ENCODE data around the gene PDZRN3.

Gene PDZRN3

GRCh38 chr3:73622091-73622805 lies 2.5 kb downstream of the PDZRN3 start:
- H3K27ac ChIP-seq (ENCODE audit: low read depth, low read length): peak overlapping the region; percentile 95
- H3K27me3 ChIP-seq (ENCODE audit: control insufficient read depth in 1 of 2, insufficient read depth in 2 of 2, low read length in 2 of 2): no peaks in the 10 kb centered on the region
- peak overlapping the region; percentile 91 for H3K9ac ChIP-seq (ENCODE audit: low read length)
- H3K4me3 ChIP-seq (ENCODE audit: low read depth in 1 of 2, low read length in 2 of 2): peak overlapping the region; percentile 38 to 96
- H3K36me3 ChIP-seq (ENCODE audit: insufficient read depth, low read length): no peaks in the 10 kb centered on the region
- H3K9me3 ChIP-seq (ENCODE audit: low read length): no peaks in the 10 kb centered on the region
- peaks cover 41% of the 10 kb centered on the region for H3K4me1 ChIP-seq (ENCODE audit: insufficient read depth, low read length)

- peak overlapping the region; percentile 95 for H3K27ac ChIP-seq (ENCODE audit: low read depth, low read length)
- peak overlapping the region; percentile 18 to 96 for H3K4me3 ChIP-seq (ENCODE audit: low read depth in 1 of 2, low read length in 2 of 2)
- H3K36me3 ChIP-seq (ENCODE audit: insufficient read depth, low read length): no peaks in the 10 kb centered on the region
- no peaks in the 10 kb centered on the region for H3K27me3 ChIP-seq (ENCODE audit: control insufficient read depth in 1 of 2, insufficient read depth in 2 of 2, low read length in 2 of 2)
- peaks cover 43% of the 10 kb centered on the region for H3K4me1 ChIP-seq (ENCODE audit: insufficient read depth, low read length)
- H3K9me3 ChIP-seq (ENCODE audit: low read length): no peaks in the 10 kb centered on the region
- peak overlapping the region; percentile 91 for H3K9ac ChIP-seq (ENCODE audit: low read length)
Measured at GRCh38 chr3:73621388-73621787, 3.4 kb downstream of the PDZRN3 start.

- Histone ChIP-seq H3K9ac (ENCODE audit: low read length) (no peak overlapping the region), H3K4me3 (ENCODE audit: low read depth in 1 of 2, low read length in 2 of 2) (peak overlapping the region in 1 of 2 donors; percentile 51), H3K9me3 (ENCODE audit: low read length) (no peaks in the 10 kb centered on the region), H3K4me1 (ENCODE audit: insufficient read depth, low read length) (peaks cover 66% of the 10 kb centered on the region), H3K27ac (ENCODE audit: low read depth, low read length) (peak overlapping the region; percentile 28), H3K27me3 (ENCODE audit: control insufficient read depth in 1 of 2, insufficient read depth in 2 of 2, low read length in 2 of 2) (no peaks in the 10 kb centered on the region), H3K36me3 (ENCODE audit: insufficient read depth, low read length) (no peaks in the 10 kb centered on the region)
Measured at GRCh38 chr3:73618461-73618860, 6.3 kb downstream of the PDZRN3 start.

GRCh38 chr3:73616056-73616455 lies 8.7 kb downstream of the PDZRN3 start:
- Histone ChIP-seq H3K36me3 (ENCODE audit: insufficient read depth, low read length) (no peaks in the 10 kb centered on the region), H3K27ac (ENCODE audit: low read depth, low read length) (no peak overlapping the region), H3K9ac (ENCODE audit: low read length) (no peak overlapping the region), H3K4me1 (ENCODE audit: insufficient read depth, low read length) (peaks cover 89% of the 10 kb centered on the region), H3K27me3 (ENCODE audit: control insufficient read depth in 1 of 2, insufficient read depth in 2 of 2, low read length in 2 of 2) (no peaks in the 10 kb centered on the region), H3K4me3 (ENCODE audit: low read depth in 1 of 2, low read length in 2 of 2) (no peak overlapping the region), H3K9me3 (ENCODE audit: low read length) (no peaks in the 10 kb centered on the region)

GRCh38 chr3:73614419-73614818 lies 10.3 kb downstream of the PDZRN3 start:
- H3K27ac ChIP-seq (ENCODE audit: low read depth, low read length): peak overlapping the region; percentile 50

GRCh38 chr3:73611176-73611575 lies 13.6 kb downstream of the PDZRN3 start:
- Histone ChIP-seq H3K27me3 (ENCODE audit: control insufficient read depth in 1 of 2, insufficient read depth in 2 of 2, low read length in 2 of 2) (no peaks in the 10 kb centered on the region), H3K27ac (ENCODE audit: low read depth, low read length) (no peak overlapping the region), H3K9me3 (ENCODE audit: low read length) (no peaks in the 10 kb centered on the region), H3K36me3 (ENCODE audit: insufficient read depth, low read length) (peaks cover 17% of the 10 kb centered on the region), H3K4me1 (ENCODE audit: insufficient read depth, low read length) (peaks cover 91% of the 10 kb centered on the region), H3K4me3 (ENCODE audit: low read depth in 1 of 2, low read length in 2 of 2) (no peak overlapping the region), H3K9ac (ENCODE audit: low read length) (no peak overlapping the region)

More at GRCh38 chr3:73614419-73614818, 10.3 kb downstream of the PDZRN3 start:
- Histone ChIP-seq H3K4me3 (ENCODE audit: low read depth in 1 of 2, low read length in 2 of 2) (no peak overlapping the region), H3K9me3 (ENCODE audit: low read length) (no peaks in the 10 kb centered on the region), H3K36me3 (ENCODE audit: insufficient read depth, low read length) (no peaks in the 10 kb centered on the region), H3K27me3 (ENCODE audit: control insufficient read depth in 1 of 2, insufficient read depth in 2 of 2, low read length in 2 of 2) (no peaks in the 10 kb centered on the region), H3K4me1 (ENCODE audit: insufficient read depth, low read length) (peaks cover 87% of the 10 kb centered on the region), H3K9ac (ENCODE audit: low read length) (no peak overlapping the region)

GRCh38 chr3:73610493-73610892 lies 14.2 kb downstream of the PDZRN3 start:
- peaks cover 91% of the 10 kb centered on the region for H3K4me1 ChIP-seq (ENCODE audit: insufficient read depth, low read length)
- no peak overlapping the region for H3K27ac ChIP-seq (ENCODE audit: low read depth, low read length)

GRCh38 chr3:73609655-73610054 lies 15.1 kb downstream of the PDZRN3 start:
- Histone ChIP-seq H3K27me3 (ENCODE audit: control insufficient read depth in 1 of 2, insufficient read depth in 2 of 2, low read length in 2 of 2) (no peaks in the 10 kb centered on the region), H3K4me3 (ENCODE audit: low read depth in 1 of 2, low read length in 2 of 2) (no peak overlapping the region), H3K27ac (ENCODE audit: low read depth, low read length) (peak overlapping the region; percentile 36), H3K36me3 (ENCODE audit: insufficient read depth, low read length) (peaks cover 17% of the 10 kb centered on the region), H3K4me1 (ENCODE audit: insufficient read depth, low read length) (peaks cover 91% of the 10 kb centered on the region), H3K9ac (ENCODE audit: low read length) (no peak overlapping the region), H3K9me3 (ENCODE audit: low read length) (no peaks in the 10 kb centered on the region)

More at GRCh38 chr3:73610493-73610892, 14.2 kb downstream of the PDZRN3 start:
- Histone ChIP-seq H3K27me3 (ENCODE audit: control insufficient read depth in 1 of 2, insufficient read depth in 2 of 2, low read length in 2 of 2) (no peaks in the 10 kb centered on the region), H3K9ac (ENCODE audit: low read length) (no peak overlapping the region), H3K4me3 (ENCODE audit: low read depth in 1 of 2, low read length in 2 of 2) (no peak overlapping the region), H3K9me3 (ENCODE audit: low read length) (no peaks in the 10 kb centered on the region), H3K36me3 (ENCODE audit: insufficient read depth, low read length) (peaks cover 17% of the 10 kb centered on the region)

GRCh38 chr3:73609315-73609641 lies 15.5 kb downstream of the PDZRN3 start:
- Histone ChIP-seq H3K9me3 (ENCODE audit: low read length) (no peaks in the 10 kb centered on the region), H3K36me3 (ENCODE audit: insufficient read depth, low read length) (peaks cover 17% of the 10 kb centered on the region), H3K27me3 (ENCODE audit: control insufficient read depth in 1 of 2, insufficient read depth in 2 of 2, low read length in 2 of 2) (no peaks in the 10 kb centered on the region), H3K9ac (ENCODE audit: low read length) (no peak overlapping the region), H3K4me1 (ENCODE audit: insufficient read depth, low read length) (peaks cover 91% of the 10 kb centered on the region), H3K4me3 (ENCODE audit: low read depth in 1 of 2, low read length in 2 of 2) (no peak overlapping the region), H3K27ac (ENCODE audit: low read depth, low read length) (peak overlapping the region; percentile 36)

GRCh38 chr3:73608456-73609314 lies 16.1 kb downstream of the PDZRN3 start:
- Histone ChIP-seq H3K4me1 (ENCODE audit: insufficient read depth, low read length) (peaks cover 91% of the 10 kb centered on the region), H3K27ac (ENCODE audit: low read depth, low read length) (peak overlapping the region; percentile 60), H3K9ac (ENCODE audit: low read length) (no peak overlapping the region)

GRCh38 chr3:73605861-73606260 lies 18.9 kb downstream of the PDZRN3 start:
- no peaks in the 10 kb centered on the region for H3K27me3 ChIP-seq (ENCODE audit: control insufficient read depth in 1 of 2, insufficient read depth in 2 of 2, low read length in 2 of 2)
- H3K9me3 ChIP-seq (ENCODE audit: low read length): no peaks in the 10 kb centered on the region
- H3K9ac ChIP-seq (ENCODE audit: low read length): no peak overlapping the region
- H3K36me3 ChIP-seq (ENCODE audit: insufficient read depth, low read length): peaks cover 24% of the 10 kb centered on the region
- H3K4me3 ChIP-seq (ENCODE audit: low read depth in 1 of 2, low read length in 2 of 2): no peak overlapping the region
- peaks cover 92% of the 10 kb centered on the region for H3K4me1 ChIP-seq (ENCODE audit: insufficient read depth, low read length)
- peak overlapping the region; percentile 72 for H3K27ac ChIP-seq (ENCODE audit: low read depth, low read length)

More at GRCh38 chr3:73608456-73609314, 16.1 kb downstream of the PDZRN3 start:
- Histone ChIP-seq H3K4me3 (ENCODE audit: low read depth in 1 of 2, low read length in 2 of 2) (no peak overlapping the region), H3K9me3 (ENCODE audit: low read length) (no peaks in the 10 kb centered on the region), H3K27me3 (ENCODE audit: control insufficient read depth in 1 of 2, insufficient read depth in 2 of 2, low read length in 2 of 2) (no peaks in the 10 kb centered on the region), H3K36me3 (ENCODE audit: insufficient read depth, low read length) (peaks cover 17% of the 10 kb centered on the region)
